Loucy (cell line): ENCODE data around the gene PFKFB3.
"Not testable (repeated sequence)": the region's sequence is repeated elsewhere in the genome, so short reads cannot be mapped to it uniquely, and the experiment has no call there.

Experiments
- H2AFZ ChIP-seq: fragments of 200-600 bp; sonication (generic); 2 replicates; pipeline ENCODE4 v1.6.0; 2016; ENCODE audit warnings: antibody characterized with exemption, mild to moderate bottlenecking, low read length, moderate library complexity
- H3F3A ChIP-seq: fragments of 200-600 bp; 2 replicates; pipeline ENCODE4 v1.6.0; 2016; ENCODE audit warnings: antibody characterized with exemption, low read depth, mild to moderate bottlenecking
- H3K27me3 ChIP-seq: fragments of 200-600 bp; sonication (generic); 2 replicates; pipeline ENCODE4 v1.6.1; 2014; ENCODE audit warnings: low read length, mild to moderate bottlenecking; ENCODE audit not compliant: insufficient read depth, poor library complexity, severe bottlenecking
- H3K36me3 ChIP-seq: fragments of 200-600 bp; sonication (generic); 2 replicates; pipeline ENCODE4 v1.6.1; 2016; ENCODE audit warnings: low read length; ENCODE audit not compliant: insufficient read depth
- H3K4me1 ChIP-seq: fragments of 200-600 bp; sonication (generic); 2 replicates; pipeline ENCODE4 v1.5.1; 2014; ENCODE audit warnings: low read length, mild to moderate bottlenecking; ENCODE audit not compliant: insufficient read depth, poor library complexity, severe bottlenecking
- H3K4me2 ChIP-seq: fragments of 200-600 bp; sonication (generic); 2 replicates; pipeline ENCODE4 v1.6.0; 2014; ENCODE audit warnings: antibody characterized with exemption, low read length, low read depth, mild to moderate bottlenecking; ENCODE audit not compliant: poor library complexity, severe bottlenecking
- H3K4me3 ChIP-seq: fragments of 200-600 bp; sonication (generic); 2 replicates; pipeline ENCODE4 v1.5.1; 2014; ENCODE audit warnings: low read length, mild to moderate bottlenecking, mixed read lengths; ENCODE audit not compliant: poor library complexity, severe bottlenecking
- H3K79me2 ChIP-seq: fragments of 200-600 bp; sonication (generic); 2 replicates; pipeline ENCODE4 v1.6.1; 2014; ENCODE audit warnings: low read length; ENCODE audit not compliant: insufficient read depth
- H3K9ac ChIP-seq: fragments of 200-600 bp; sonication (generic); 2 replicates; pipeline ENCODE4 v1.6.0; 2014; ENCODE audit warnings: mild to moderate bottlenecking, low read depth, low read length, moderate library complexity; ENCODE audit not compliant: poor library complexity, severe bottlenecking
- H3K9me2 ChIP-seq: fragments of 200-600 bp; sonication (generic); replicated peaks from 2 replicates; pipeline ENCODE4 v1.6.1; 2016; ENCODE audit warnings: low read depth, low read length, mixed read lengths
- H3K9me3 ChIP-seq: fragments of 200-600 bp; sonication (generic); 2 replicates; pipeline ENCODE4 v1.6.1; 2014; ENCODE audit warnings: mild to moderate bottlenecking, antibody characterized with exemption, low read length, low read depth; ENCODE audit not compliant: insufficient read depth
- H4K20me1 ChIP-seq: fragments of 200-600 bp; sonication (generic); 2 replicates; pipeline ENCODE4 v1.6.0; 2014; ENCODE audit warnings: antibody characterized with exemption, low read length, mild to moderate bottlenecking; ENCODE audit not compliant: insufficient read depth, poor library complexity, severe bottlenecking
- EZH2phosphoT487 ChIP-seq: fragments of 200-600 bp; IDR thresholded peaks from 2 replicates; pipeline ENCODE4 v1.6.1; 2018; ENCODE audit warnings: antibody characterized with exemption, mild to moderate bottlenecking, moderate library complexity, borderline replicate concordance
- TF ChIP-seq, protein P1 (sequence below): fragments of 200-600 bp; sonication (generic); conservative IDR thresholded peaks from 2 replicates; pipeline ENCODE4 v1.5.1; 2014; ENCODE audit warnings: mild to moderate bottlenecking, antibody characterized with exemption, low read length

Gene PFKFB3

DNA sequence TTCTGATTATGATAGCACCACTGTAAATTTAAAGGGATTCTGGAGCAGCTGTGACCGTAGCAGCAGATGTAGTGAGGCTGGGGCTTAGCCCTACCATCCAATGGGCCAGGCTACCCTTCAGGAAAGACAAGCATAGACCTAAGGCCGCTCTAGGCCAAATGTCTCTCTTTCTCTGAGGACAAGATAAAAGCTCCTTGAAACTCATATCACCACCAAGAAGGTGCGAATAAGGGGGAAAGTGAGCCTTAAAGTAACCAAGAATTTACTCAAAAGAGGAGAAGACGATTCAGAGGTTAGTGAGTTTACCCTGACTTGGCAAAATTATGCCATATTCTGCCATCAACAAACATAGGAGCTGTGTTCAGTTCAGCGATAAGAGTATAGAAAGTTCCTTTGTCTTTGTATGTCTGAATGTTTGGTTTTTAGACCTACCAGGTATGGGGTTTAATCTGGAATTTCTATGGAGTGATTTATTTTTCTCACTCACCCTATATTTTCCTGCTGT lies 79.8 kb downstream of the PFKFB3 start:
- Histone ChIP-seq H3K9me2 (no peaks in the 10 kb centered on the region), H3K36me3 (no peaks in the 10 kb centered on the region), H3K79me2 (no peaks in the 10 kb centered on the region), H3K9me3 (no peaks in the 10 kb centered on the region), H3K4me2 (no peak overlapping the region), H3K27me3 (no peaks in the 10 kb centered on the region), H4K20me1 (no peaks in the 10 kb centered on the region), H3K4me1 (no peaks in the 10 kb centered on the region), H3K4me3 (no peak overlapping the region), H2AFZ (no peak overlapping the region), H3F3A (no peaks in the 10 kb centered on the region), H3K9ac (no peak overlapping the region)
- TF ChIP-seq, protein P1, sequence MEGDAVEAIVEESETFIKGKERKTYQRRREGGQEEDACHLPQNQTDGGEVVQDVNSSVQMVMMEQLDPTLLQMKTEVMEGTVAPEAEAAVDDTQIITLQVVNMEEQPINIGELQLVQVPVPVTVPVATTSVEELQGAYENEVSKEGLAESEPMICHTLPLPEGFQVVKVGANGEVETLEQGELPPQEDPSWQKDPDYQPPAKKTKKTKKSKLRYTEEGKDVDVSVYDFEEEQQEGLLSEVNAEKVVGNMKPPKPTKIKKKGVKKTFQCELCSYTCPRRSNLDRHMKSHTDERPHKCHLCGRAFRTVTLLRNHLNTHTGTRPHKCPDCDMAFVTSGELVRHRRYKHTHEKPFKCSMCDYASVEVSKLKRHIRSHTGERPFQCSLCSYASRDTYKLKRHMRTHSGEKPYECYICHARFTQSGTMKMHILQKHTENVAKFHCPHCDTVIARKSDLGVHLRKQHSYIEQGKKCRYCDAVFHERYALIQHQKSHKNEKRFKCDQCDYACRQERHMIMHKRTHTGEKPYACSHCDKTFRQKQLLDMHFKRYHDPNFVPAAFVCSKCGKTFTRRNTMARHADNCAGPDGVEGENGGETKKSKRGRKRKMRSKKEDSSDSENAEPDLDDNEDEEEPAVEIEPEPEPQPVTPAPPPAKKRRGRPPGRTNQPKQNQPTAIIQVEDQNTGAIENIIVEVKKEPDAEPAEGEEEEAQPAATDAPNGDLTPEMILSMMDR: no peak
- TF ChIP-seq EZH2phosphoT487: no peak

DNA sequence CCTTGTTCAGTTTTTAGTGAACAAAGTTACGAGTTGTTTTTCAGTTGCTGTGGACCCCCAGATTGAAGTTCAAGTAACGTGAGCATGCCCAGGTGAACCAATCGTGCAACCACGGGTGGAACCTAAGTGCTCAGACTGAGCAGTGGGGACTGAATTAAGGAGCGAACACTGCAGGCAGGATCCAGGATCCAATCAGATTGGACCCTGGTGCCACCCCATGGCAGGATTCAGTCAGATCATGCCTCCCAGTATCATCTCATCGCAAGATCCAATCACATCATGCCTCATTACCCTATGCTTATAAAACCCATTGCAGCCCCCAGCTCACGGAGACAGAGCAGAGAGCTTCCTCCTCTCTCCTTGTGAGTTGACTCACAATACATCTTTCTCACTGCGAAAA lies 80.9 kb downstream of the PFKFB3 start:
- Histone ChIP-seq H3F3A (no peaks in the 10 kb centered on the region), H3K27me3 (no peaks in the 10 kb centered on the region), H3K79me2 (no peaks in the 10 kb centered on the region), H3K9me3 (no peaks in the 10 kb centered on the region), H3K4me3 (no peak overlapping the region), H4K20me1 (no peaks in the 10 kb centered on the region), H3K4me1 (no peaks in the 10 kb centered on the region), H3K9me2 (no peaks in the 10 kb centered on the region), H2AFZ (no peak overlapping the region), H3K9ac (no peak overlapping the region), H3K36me3 (no peaks in the 10 kb centered on the region), H3K4me2 (no peak overlapping the region)
- TF ChIP-seq EZH2phosphoT487: no peak
- TF ChIP-seq, protein P1: no peak

DNA sequence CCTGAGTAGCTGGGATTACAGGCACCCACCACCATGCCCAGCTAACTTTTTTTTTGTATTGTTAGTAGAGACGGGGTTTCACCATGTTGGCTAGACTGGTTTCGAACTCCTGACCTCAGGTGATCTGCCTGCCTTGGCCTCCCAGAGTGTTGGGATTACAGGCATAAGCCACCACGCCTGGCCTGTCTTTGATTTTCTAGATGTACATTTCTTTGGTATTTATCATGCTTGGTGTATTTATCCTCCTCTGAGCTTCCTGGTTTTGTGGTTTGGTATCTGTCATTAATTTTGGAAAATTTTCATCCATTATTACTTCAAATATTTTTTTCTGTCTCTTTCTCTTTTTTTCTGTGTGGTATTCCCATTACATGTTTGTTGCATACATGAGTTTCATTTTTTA lies 87.9 kb downstream of the PFKFB3 start:
- not testable (repeated sequence) for H3K9me3 ChIP-seq, H3K79me2 ChIP-seq, H2AFZ ChIP-seq, H4K20me1 ChIP-seq, H3K9ac ChIP-seq, H3K4me3 ChIP-seq, H3K9me2 ChIP-seq, H3K27me3 ChIP-seq, H3K4me2 ChIP-seq, H3K36me3 ChIP-seq, H3F3A ChIP-seq, H3K4me1 ChIP-seq

DNA sequence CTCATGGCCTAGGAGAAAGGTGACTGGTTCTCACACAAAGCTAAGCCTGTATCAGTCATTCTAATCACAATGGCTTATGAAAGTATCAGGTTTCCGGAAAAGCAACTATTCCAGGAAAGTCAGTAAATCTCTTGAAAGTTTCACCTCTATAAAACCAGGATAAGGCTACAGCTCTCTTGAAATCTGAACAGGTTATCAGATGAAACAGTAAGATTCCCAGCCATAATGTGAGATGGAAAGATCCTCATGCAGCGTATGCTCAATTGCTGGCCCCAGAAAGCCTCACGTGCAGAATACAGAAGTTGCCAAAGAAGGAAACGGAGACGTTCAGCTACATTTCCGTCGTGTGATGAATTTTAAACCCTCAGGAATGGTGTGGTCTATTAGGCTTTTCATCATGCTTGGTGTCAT lies 90.0 kb downstream of the PFKFB3 start:
- H3K79me2 ChIP-seq: no peaks in the 10 kb centered on the region
- no peaks in the 10 kb centered on the region for H4K20me1 ChIP-seq
- no peak overlapping the region for H3K9ac ChIP-seq
- TF ChIP-seq EZH2phosphoT487: no peak
- no peaks in the 10 kb centered on the region for H3F3A ChIP-seq
- no peak overlapping the region for H3K4me2 ChIP-seq
- no peaks in the 10 kb centered on the region for H3K27me3 ChIP-seq
- H3K4me1 ChIP-seq: peaks cover 8% of the 10 kb centered on the region
- H3K36me3 ChIP-seq: no peaks in the 10 kb centered on the region
- no peak overlapping the region for H3K4me3 ChIP-seq
- no peak overlapping the region for H2AFZ ChIP-seq
- no peaks in the 10 kb centered on the region for H3K9me3 ChIP-seq
- H3K9me2 ChIP-seq: no peaks in the 10 kb centered on the region

DNA sequence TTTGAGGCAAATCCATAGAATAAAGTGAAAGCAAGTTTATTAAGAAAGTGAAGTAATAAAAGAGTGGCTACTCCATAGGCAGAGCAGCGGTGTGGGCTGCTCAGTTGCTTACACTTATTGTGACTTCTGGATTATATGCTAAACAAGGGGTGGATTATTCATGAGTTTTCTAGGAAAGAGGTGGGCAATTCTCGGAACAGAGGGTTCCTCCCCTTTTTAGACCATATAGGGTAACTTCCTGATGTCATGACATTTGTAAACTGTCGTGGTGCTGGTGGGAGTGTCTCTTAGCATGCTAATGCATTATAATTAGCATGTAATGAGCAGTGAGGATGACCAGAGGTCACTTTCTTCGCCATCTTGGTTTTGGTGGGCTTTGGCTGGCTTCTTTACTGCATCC lies 93.7 kb downstream of the PFKFB3 start:
- not testable (repeated sequence) for H3K9ac ChIP-seq, H3K4me3 ChIP-seq, H3K79me2 ChIP-seq, H4K20me1 ChIP-seq, H2AFZ ChIP-seq, H3K9me3 ChIP-seq, H3K9me2 ChIP-seq, H3F3A ChIP-seq, H3K27me3 ChIP-seq, H3K4me2 ChIP-seq, H3K36me3 ChIP-seq
- peaks cover 20% of the 10 kb centered on the region for H3K4me1 ChIP-seq
